Measurements from ENCODE around the gene MTNR1A.

MTNR1A gene

DNA sequence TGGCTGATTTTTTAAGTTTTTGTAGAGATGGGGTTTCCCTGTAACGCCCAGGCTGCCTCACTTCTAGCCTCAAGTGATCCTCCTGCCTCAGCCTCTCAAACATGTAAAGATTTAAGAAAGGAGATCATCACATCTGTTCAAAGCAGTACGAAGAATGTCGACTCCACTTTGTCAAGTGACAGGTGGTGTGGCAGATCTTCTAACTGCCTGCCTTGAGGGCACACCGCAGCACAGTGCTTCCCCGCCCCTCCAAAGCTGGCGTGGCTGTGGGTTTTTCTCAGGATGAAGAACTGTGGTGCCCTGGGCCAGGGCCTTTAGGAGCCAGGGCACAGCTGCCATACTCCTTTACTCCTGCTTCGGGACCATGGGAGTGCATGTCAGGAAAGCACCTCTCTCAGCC lies 43.3 kb upstream of the MTNR1A start:
- Histone ChIP-seq H3K27me3 (ENCODE audit: low read depth, low read length) (no peaks in the 10 kb centered on the region), H2AFZ (ENCODE audit: low read depth, low read length) (no peak overlapping the region), H3K79me2 (ENCODE audit: low read length) (no peaks in the 10 kb centered on the region), H3K4me2 (ENCODE audit: low read length) (no peak overlapping the region), H3K4me3 (ENCODE audit: low read length) (no peak overlapping the region), H3K4me1 (ENCODE audit: low read length) (no peaks in the 10 kb centered on the region), H3K9ac (ENCODE audit: low read length) (no peak overlapping the region), H4K20me1 (ENCODE audit: insufficient read depth, low read length) (no peaks in the 10 kb centered on the region), H3K9me3 (ENCODE audit: insufficient read depth, low read length) (no peaks in the 10 kb centered on the region), H3K27ac (ENCODE audit: low read length) (no peak overlapping the region), H3K36me3 (replicated peaks; ENCODE audit: low read depth, low read length) (no peaks in the 10 kb centered on the region)
- no peak for TF ChIP-seq CTCF (IDR thresholded peaks at IDR 0.05; ENCODE audit: low read depth, low read length)
- no peak for TF ChIP-seq EZH2phosphoT487 (IDR thresholded peaks at IDR 0.05; ENCODE audit: low read depth)

DNA sequence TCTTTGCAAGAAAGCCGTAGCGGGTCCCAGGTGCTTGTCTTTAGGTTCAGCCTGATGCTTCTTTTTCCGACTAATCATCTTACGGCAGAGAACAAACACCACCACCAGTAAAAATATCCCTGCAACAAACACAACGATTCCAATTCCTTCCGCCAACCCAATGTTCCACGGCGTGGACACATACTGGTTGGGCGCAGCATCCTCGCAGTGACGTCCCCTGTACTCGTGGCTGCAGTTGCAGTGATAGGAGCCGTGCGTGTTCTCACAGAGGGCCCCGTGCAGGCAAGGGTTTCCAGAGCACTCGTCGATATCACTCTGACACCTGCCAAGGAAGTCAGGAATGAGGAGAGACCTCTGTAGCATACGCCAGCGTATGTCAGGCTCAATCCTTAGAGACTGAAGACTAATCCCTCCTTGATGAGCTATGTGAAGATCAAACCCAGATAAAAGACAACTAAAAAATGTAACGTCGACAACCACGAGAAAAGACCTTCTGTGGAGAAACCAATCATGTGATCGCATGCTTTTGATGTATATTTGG lies 41.6 kb upstream of the MTNR1A start:
- no peaks in the 10 kb centered on the region for H3K4me1 ChIP-seq (ENCODE audit: low read length)
- no peaks in the 10 kb centered on the region for H3K79me2 ChIP-seq (ENCODE audit: low read length)
- H3K4me3 ChIP-seq (ENCODE audit: low read length), result no peak overlapping the region
- no peaks in the 10 kb centered on the region for H3K27me3 ChIP-seq (ENCODE audit: low read depth, low read length)
- H2AFZ ChIP-seq (ENCODE audit: low read depth, low read length), result no peak overlapping the region
- no peaks in the 10 kb centered on the region for H3K9me3 ChIP-seq (ENCODE audit: insufficient read depth, low read length)
- H3K4me2 ChIP-seq (ENCODE audit: low read length), result no peak overlapping the region
- H3K9ac ChIP-seq (ENCODE audit: low read length), result no peak overlapping the region
- TF ChIP-seq CTCF (IDR thresholded peaks at IDR 0.05; ENCODE audit: low read depth, low read length) (no peak), EZH2phosphoT487 (IDR thresholded peaks at IDR 0.05; ENCODE audit: low read depth) (no peak)
- no peak overlapping the region for H3K27ac ChIP-seq (ENCODE audit: low read length)
- H3K36me3 ChIP-seq (replicated peaks; ENCODE audit: low read depth, low read length), result no peaks in the 10 kb centered on the region
- H4K20me1 ChIP-seq (ENCODE audit: insufficient read depth, low read length), result no peaks in the 10 kb centered on the region

GRCh38 chr4:186596346-186596745 lies 41.0 kb upstream of the MTNR1A start:
- Histone ChIP-seq H3K4me1 (ENCODE audit: low read length) (no peaks in the 10 kb centered on the region), H3K9me3 (ENCODE audit: insufficient read depth, low read length) (no peaks in the 10 kb centered on the region), H3K36me3 (replicated peaks; ENCODE audit: low read depth, low read length) (no peaks in the 10 kb centered on the region), H3K79me2 (ENCODE audit: low read length) (no peaks in the 10 kb centered on the region), H3K4me2 (ENCODE audit: low read length) (no peak overlapping the region), H3K9ac (ENCODE audit: low read length) (no peak overlapping the region), H3K27ac (ENCODE audit: low read length) (no peak overlapping the region), H3K4me3 (ENCODE audit: low read length) (no peak overlapping the region), H4K20me1 (ENCODE audit: insufficient read depth, low read length) (no peaks in the 10 kb centered on the region), H2AFZ (ENCODE audit: low read depth, low read length) (no peak overlapping the region), H3K27me3 (ENCODE audit: low read depth, low read length) (no peaks in the 10 kb centered on the region)
- TF ChIP-seq CTCF (IDR thresholded peaks at IDR 0.05; ENCODE audit: low read depth, low read length) (no peak), EZH2phosphoT487 (IDR thresholded peaks at IDR 0.05; ENCODE audit: low read depth) (no peak)

- no peak overlapping the region for H3K4me2 ChIP-seq (ENCODE audit: low read length)
- no peaks in the 10 kb centered on the region for H3K9me3 ChIP-seq (ENCODE audit: insufficient read depth, low read length)
- no peaks in the 10 kb centered on the region for H3K27me3 ChIP-seq (ENCODE audit: low read depth, low read length)
- H3K9ac ChIP-seq (ENCODE audit: low read length), result no peak overlapping the region
- no peaks in the 10 kb centered on the region for H3K4me1 ChIP-seq (ENCODE audit: low read length)
- no peaks in the 10 kb centered on the region for H3K79me2 ChIP-seq (ENCODE audit: low read length)
- H4K20me1 ChIP-seq (ENCODE audit: insufficient read depth, low read length), result no peaks in the 10 kb centered on the region
- no peak overlapping the region for H3K27ac ChIP-seq (ENCODE audit: low read length)
- TF ChIP-seq EZH2phosphoT487 (IDR thresholded peaks at IDR 0.05; ENCODE audit: low read depth) (no peak), CTCF (IDR thresholded peaks at IDR 0.05; ENCODE audit: low read depth, low read length) (no peak)
- H3K4me3 ChIP-seq (ENCODE audit: low read length), result no peak overlapping the region
- H3K36me3 ChIP-seq (replicated peaks; ENCODE audit: low read depth, low read length), result no peaks in the 10 kb centered on the region
- no peak overlapping the region for H2AFZ ChIP-seq (ENCODE audit: low read depth, low read length)
Observed at GRCh38 chr4:186593587-186593973, 38.2 kb upstream of the MTNR1A start.

All from OCI-LY3 (cell line).